Measurements from ENCODE around the gene ZEB1. TPM values are rescaled to one million over a fixed set of nuclear protein-coding genes. Genes with fewer than 3 reads are reported as not detected.

Gene ZEB1
- total and polyA plus RNA-seq, 2 of the 8 experiments (the other 6 are each of a cell fraction or from before 2014, with no cell fraction given): 0.08 to 0.15 TPM

DNA sequence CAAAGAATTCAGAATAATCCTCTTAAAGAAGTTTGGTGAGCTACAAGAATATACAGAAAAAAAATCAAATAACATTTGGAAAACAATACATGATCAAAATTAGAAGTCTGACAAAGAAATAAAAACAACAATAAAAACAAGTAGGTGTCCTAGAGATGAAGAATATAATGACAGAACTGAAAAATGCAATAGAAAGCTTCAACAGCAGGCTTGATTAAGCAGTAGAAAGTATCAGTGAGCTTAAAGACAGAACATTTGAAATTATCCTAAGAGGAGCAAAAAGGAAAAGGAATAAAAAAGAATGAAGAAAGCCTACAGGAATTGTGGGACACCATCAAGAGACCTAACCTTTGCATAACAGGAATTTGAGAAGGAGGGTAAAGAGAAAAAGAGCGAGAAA lies 238.8 kb downstream of the ZEB1 start:
- H2BK5ac ChIP-seq (ENCODE audit: low read depth, low read length): no peak overlapping the region
- H3K4me3 ChIP-seq (ENCODE audit: extremely low read depth in 1 of 4, insufficient read depth in 2 of 4, low read depth in 3 of 4, low read length in 4 of 4): no peak overlapping the region
- no peak overlapping the region for H3K4me2 ChIP-seq (ENCODE audit: insufficient read depth in 1 of 2, low read depth in 2 of 2, low read length in 2 of 2)
- H3K4ac ChIP-seq (replicated peaks; ENCODE audit: insufficient read length, low read depth, low read length): no peak overlapping the region
- H3K9ac ChIP-seq (replicated peaks in 1 of 4; ENCODE audit: extremely low read depth in 1 of 4, low read depth in 3 of 4, low read length in 3 of 4): no peak overlapping the region
- no peaks in the 10 kb centered on the region for H3K27me3 ChIP-seq (replicated peaks in 1 of 4; ENCODE audit: control insufficient read depth in 3 of 4, extremely low read depth in 1 of 4, insufficient read depth in 3 of 4, low read length in 3 of 4)
- H3K18ac ChIP-seq (ENCODE audit: extremely low read depth, low read length): no peak overlapping the region
- no peak overlapping the region for H3K14ac ChIP-seq (ENCODE audit: insufficient read length)
- H4K20me1 ChIP-seq (replicated peaks in 1 of 2; ENCODE audit: control insufficient read depth in 1 of 2, insufficient read depth in 2 of 2, low read length in 2 of 2): peaks cover 0 to 1% of the 10 kb centered on the region in 2 experiments
- H3K56ac ChIP-seq (replicated peaks; ENCODE audit: insufficient read length, low read depth, low read length): no peak overlapping the region
- no peak for TF ChIP-seq ZNF274 (IDR thresholded peaks at IDR 0.05; ENCODE audit: borderline replicate concordance, extremely low read depth, low read length)
- TF ChIP-seq BRCA1 (IDR thresholded peaks at IDR 0.05; ENCODE audit: low read depth, low read length): no peak
- no peak for TF ChIP-seq SAP30 (IDR thresholded peaks at IDR 0.05; ENCODE audit: insufficient read depth, insufficient replicate concordance, low read length)
- TF ChIP-seq CHD2 (IDR thresholded peaks at IDR 0.05; ENCODE audit: low read length): no peak
- no peak for TF ChIP-seq CEBPB (IDR thresholded peaks at IDR 0.05; ENCODE audit: low read depth, low read length)
- no peak for TF ChIP-seq RXRA (IDR thresholded peaks at IDR 0.05; ENCODE audit: insufficient read depth, low read depth, low read length)
- TF ChIP-seq TCF12 (IDR thresholded peaks at IDR 0.05; ENCODE audit: low read depth, low read length): no peak
- TF ChIP-seq NANOG (IDR thresholded peaks at IDR 0.05; ENCODE audit: insufficient read depth, low read depth, low read length, poor library complexity, severe bottlenecking): no peak
- TF ChIP-seq KDM5A (IDR thresholded peaks at IDR 0.05; ENCODE audit: low read length): no peak
- no peak for TF ChIP-seq MAFK (IDR thresholded peaks at IDR 0.05; ENCODE audit: low read depth, low read length)
- no peak for TF ChIP-seq CBX8 (IDR thresholded peaks at IDR 0.05; ENCODE audit: borderline replicate concordance, low read depth, low read length)
- no peak for TF ChIP-seq HDAC2 (IDR thresholded peaks at IDR 0.05; ENCODE audit: borderline replicate concordance in 1 of 2, low read depth in 2 of 2, low read length in 2 of 2)
- no peak for TF ChIP-seq ASH2L (IDR thresholded peaks at IDR 0.05; ENCODE audit: low read length)
- no peak for TF ChIP-seq CHD1 (IDR thresholded peaks at IDR 0.05; ENCODE audit: low read depth, low read length)
- no peak overlapping the region for H3K27ac ChIP-seq (ENCODE audit: low read depth, low read length)
- H2BK12ac ChIP-seq (ENCODE audit: low read depth, low read length): no peak overlapping the region
- no peak overlapping the region for H4K91ac ChIP-seq (replicated peaks; ENCODE audit: insufficient read length, low read length)
- no peaks in the 10 kb centered on the region for H3K23me2 ChIP-seq (ENCODE audit: low read depth, low read length)
- ChIA-PET CTCF (ENCODE audit: partially characterized antibody) (no interaction called here), POLR2A (ENCODE audit: partially characterized antibody) (no interaction called here)
- H3K23ac ChIP-seq (ENCODE audit: insufficient read length): no peak overlapping the region
- no peak overlapping the region for H2BK120ac ChIP-seq (replicated peaks; ENCODE audit: low read depth, low read length)
- no peaks in the 10 kb centered on the region for H3K4me1 ChIP-seq (replicated peaks in 1 of 4; ENCODE audit: control insufficient read depth in 3 of 4, insufficient read depth in 4 of 4, low read length in 3 of 4)
- no peak for FAIRE-seq
- no peaks in the 10 kb centered on the region for H3K36me3 ChIP-seq (ENCODE audit: control insufficient read depth in 2 of 4, insufficient read depth in 4 of 4, low read length in 3 of 4)
- no peak overlapping the region for H2BK20ac ChIP-seq (ENCODE audit: low read length)
- no peak overlapping the region for H4K8ac ChIP-seq (ENCODE audit: extremely low read depth, insufficient read depth, low read length)
- WGBS, 2 experiments (ENCODE audit: extremely low coverage in 1 of 2, insufficient coverage in 1 of 2, insufficient read length in 1 of 2, insufficient replicate concordance in 2 of 2, low coverage in 1 of 2, low lambda C conversion rate in 2 of 2, missing lambda C conversion rate in 1 of 2): 75% methylated on average over 1 of the region's 1 CpG; no CpG with 5 or more reads in 1 of the 2 experiments
- H3K9me3 ChIP-seq (ENCODE audit: insufficient read depth in 2 of 2, low read depth in 1 of 2, low read length in 1 of 2): peaks cover 0 to 2% of the 10 kb centered on the region in 2 experiments; a peak in 1 of 4 replicates
- no peak overlapping the region for H2AFZ ChIP-seq (ENCODE audit: low read length)
- no peak for DNase-seq (ENCODE audit: low read depth in 1 of 2, low spot score in 2 of 2)
- H2AK5ac ChIP-seq (ENCODE audit: low read depth, low read length): no peak overlapping the region
- H3K79me2 ChIP-seq (ENCODE audit: control insufficient read depth in 1 of 2, insufficient read depth in 2 of 2, low read length in 2 of 2): no peaks in the 10 kb centered on the region
- H2BK15ac ChIP-seq (ENCODE audit: low read length): no peak overlapping the region
- no peak overlapping the region for H4K5ac ChIP-seq (ENCODE audit: insufficient read length, low read depth, low read length)
- no peaks in the 10 kb centered on the region for H3K79me1 ChIP-seq (ENCODE audit: low read depth, low read length)
